Mesenchymal stem cell (in vitro differentiated cells and primary cell): ENCODE measurements around the gene SEPTIN2.

Experiments
- DNase-seq: peaks from one replicate; pipeline ENCODE4 v3.0.0-alpha.2; 2013
- H2AFZ ChIP-seq: one replicate; pipeline ENCODE4 v1.6.1; 2013; ENCODE audit warnings: low read depth, mild to moderate bottlenecking, control low read depth, inconsistent platforms, low read length, moderate library complexity
- H2AK5ac ChIP-seq: 2 replicates; pipeline ENCODE4 v1.6.1; 2013; ENCODE audit warnings: low read length, moderate library complexity, mild to moderate bottlenecking, inconsistent platforms; ENCODE audit not compliant: severe bottlenecking
- H2BK120ac ChIP-seq: one replicate; pipeline ENCODE4 v1.6.1; 2013; ENCODE audit warnings: low read depth, mild to moderate bottlenecking, inconsistent platforms, low read length, moderate library complexity
- H2BK12ac ChIP-seq, 2 experiments: one replicate each; pipeline ENCODE4 v1.6.1; 2013; ENCODE audit warnings: inconsistent platforms in 2 of 2, low read length in 2 of 2, mild to moderate bottlenecking in 2 of 2, moderate library complexity in 2 of 2, control low read depth in 1 of 2
- H2BK15ac ChIP-seq: one replicate; pipeline ENCODE4 v1.6.1; 2013; ENCODE audit warnings: mild to moderate bottlenecking, low read depth, inconsistent platforms; ENCODE audit not compliant: poor library complexity, severe bottlenecking
- H2BK5ac ChIP-seq: 2 replicates; pipeline ENCODE4 v1.6.1; 2013; ENCODE audit warnings: low read depth, mild to moderate bottlenecking, low read length, control low read depth, inconsistent platforms; ENCODE audit not compliant: poor library complexity, severe bottlenecking
- H3K14ac ChIP-seq, 2 experiments: one replicate each; pipeline ENCODE4 v1.6.1; 2013; ENCODE audit warnings: inconsistent platforms in 2 of 2, low read length in 2 of 2, control low read depth in 1 of 2, mild to moderate bottlenecking in 1 of 2, moderate library complexity in 1 of 2
- H3K18ac ChIP-seq, 2 experiments: one replicate each; pipeline ENCODE4 v1.6.1; 2013; ENCODE audit warnings: inconsistent platforms in 2 of 2, low read length in 2 of 2, control low read depth in 1 of 2, low read depth in 1 of 2, mild to moderate bottlenecking in 1 of 2
- H3K23ac ChIP-seq, 2 experiments: one replicate each; pipeline ENCODE4 v1.6.1; 2013; ENCODE audit warnings: inconsistent platforms in 2 of 2, low read length in 2 of 2, mild to moderate bottlenecking in 2 of 2, moderate library complexity in 2 of 2, control low read depth in 1 of 2
- H3K27ac ChIP-seq: 2 replicates; pipeline ENCODE4 v1.5.1; 2013; ENCODE audit warnings: mild to moderate bottlenecking, moderate library complexity, low read length, control low read depth, inconsistent platforms; ENCODE audit not compliant: poor library complexity, severe bottlenecking
- H3K27me3 ChIP-seq, 2 experiments: 2 replicates each; pipeline versions ENCODE4 v1.6.1 to v1.7.0; 2013; ENCODE audit warnings: low read length in 2 of 2, mild to moderate bottlenecking in 2 of 2, moderate library complexity in 2 of 2, control low read depth in 1 of 2, inconsistent platforms in 1 of 2; ENCODE audit not compliant: control insufficient read depth in 1 of 2, insufficient read depth in 1 of 2
- H3K36me3 ChIP-seq, 2 experiments: 2 replicates each; pipeline versions ENCODE4 v1.6.1 to v1.7.0; 2013; ENCODE audit warnings: low read length in 2 of 2, control low read depth in 1 of 2, inconsistent platforms in 1 of 2, low read depth in 1 of 2, mild to moderate bottlenecking in 1 of 2; ENCODE audit not compliant: insufficient read depth in 2 of 2, control insufficient read depth in 1 of 2
- H3K4ac ChIP-seq, 2 experiments: one replicate each; pipeline ENCODE4 v1.6.1; 2013; ENCODE audit warnings: inconsistent platforms in 2 of 2, low read length in 2 of 2, mild to moderate bottlenecking in 2 of 2, moderate library complexity in 2 of 2, control low read depth in 1 of 2, low read depth in 1 of 2
- H3K4me1 ChIP-seq: 2 replicates; pipeline ENCODE4 v1.6.1; 2013; ENCODE audit warnings: low read depth, low read length, control low read depth; ENCODE audit not compliant: control insufficient read depth, insufficient read depth
- H3K4me2 ChIP-seq: 2 replicates; pipeline ENCODE4 v1.6.1; 2013; ENCODE audit warnings: low read length, mild to moderate bottlenecking, inconsistent platforms; ENCODE audit not compliant: poor library complexity, severe bottlenecking
- H3K4me3 ChIP-seq, 2 experiments: 2 replicates each; pipeline versions ENCODE4 v1.5.1 to v1.7.0; 2013; ENCODE audit warnings: low read length in 2 of 2, mild to moderate bottlenecking in 2 of 2, control low read depth in 1 of 2, low read depth in 1 of 2; ENCODE audit not compliant: insufficient read depth in 1 of 2
- H3K79me1 ChIP-seq: replicated peaks from 2 replicates; pipeline ENCODE4 v1.6.1; 2013; ENCODE audit warnings: mild to moderate bottlenecking, control low read depth, low read length, inconsistent platforms; ENCODE audit not compliant: poor library complexity, severe bottlenecking
- H3K9ac ChIP-seq: 2 replicates; pipeline ENCODE4 v1.7.0; 2013; ENCODE audit warnings: mild to moderate bottlenecking, low read length, moderate library complexity
- H3K9me3 ChIP-seq: 2 replicates; pipeline ENCODE4 v1.7.0; 2013; ENCODE audit warnings: mild to moderate bottlenecking, low read length; ENCODE audit not compliant: control insufficient read depth
- H4K8ac ChIP-seq: one replicate; pipeline ENCODE4 v1.6.1; 2013; ENCODE audit warnings: inconsistent platforms, mild to moderate bottlenecking, low read length, moderate library complexity
- H4K91ac ChIP-seq: one replicate; pipeline ENCODE4 v1.6.1; 2013; ENCODE audit warnings: mild to moderate bottlenecking, low read length, inconsistent platforms
- WGBS: methylation state at CpG from one replicate; pipeline ENCODE4 v1.1.7; 2013; ENCODE audit warnings: mixed read lengths; 5-methylcytosine and 5-hydroxymethylcytosine counted together

SEPTIN2 gene

DNA sequence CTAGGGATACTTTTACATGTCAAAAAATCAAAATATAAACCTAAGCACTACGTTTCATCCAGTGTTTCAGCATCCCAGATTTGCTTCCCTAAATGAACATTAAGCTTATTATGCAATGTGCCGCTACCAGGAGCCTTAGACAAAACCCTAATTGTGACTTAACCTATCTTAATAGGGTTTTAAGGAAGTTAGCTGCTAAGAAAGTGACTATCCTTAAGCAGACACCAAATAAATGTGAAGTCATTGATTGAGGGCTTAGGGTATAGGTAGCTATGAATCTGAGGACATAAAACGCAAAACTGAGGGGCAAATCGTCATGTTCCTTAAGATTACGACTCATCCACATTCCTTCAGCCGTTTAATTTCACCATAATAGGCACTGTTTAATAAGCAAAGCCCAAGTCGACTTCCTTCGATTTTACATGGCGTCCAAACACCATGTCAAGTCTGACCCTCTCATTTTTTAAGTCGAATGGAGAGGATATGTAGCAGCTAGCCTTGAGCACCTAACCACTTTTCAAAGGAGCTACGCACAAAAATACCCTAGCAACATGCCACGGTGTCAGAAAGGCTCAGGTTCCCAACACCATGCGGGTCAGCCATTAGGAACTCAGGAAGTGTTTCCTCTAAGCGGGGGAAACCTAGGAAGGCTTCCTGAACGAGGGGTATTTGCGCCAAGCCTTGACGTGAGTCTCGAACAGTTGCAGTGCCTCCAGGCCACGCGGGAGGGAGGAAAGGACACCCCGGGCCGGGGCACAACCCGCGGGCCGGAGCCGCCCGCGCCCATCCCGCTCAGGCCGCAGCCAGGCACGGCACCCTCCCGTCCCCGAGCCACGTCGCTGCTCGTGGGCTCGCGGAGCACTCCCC, 1.3 kb upstream of the SEPTIN2 start:
- WGBS, result 8% methylated on average over 29 of the region's 38 CpGs
- H3K36me3 ChIP-seq, result peaks cover 0 to 11% of the 10 kb centered on the region in 2 experiments
- peak overlapping the region; percentile 96 for H3K9ac ChIP-seq
- H2BK5ac ChIP-seq, result peak overlapping the region; percentile 97
- H3K27me3 ChIP-seq, result no peaks in the 10 kb centered on the region
- DNase-seq, result peak; percentile 71
- H3K79me1 ChIP-seq, result no peaks in the 10 kb centered on the region
- no peaks in the 10 kb centered on the region for H3K9me3 ChIP-seq
- peak overlapping the region; percentile 94 for H4K91ac ChIP-seq
- peak overlapping the region; percentile 72 to 83 for H3K4ac ChIP-seq
- peak overlapping the region; percentile 53 for H3K4me2 ChIP-seq
- H3K23ac ChIP-seq, result no peak overlapping the region
- peak overlapping the region in 1 of 2 experiments; percentile 62 for H3K14ac ChIP-seq
- peak overlapping the region; percentile 94 for H4K8ac ChIP-seq
- H2AFZ ChIP-seq, result no peak overlapping the region
- peaks cover 7% of the 10 kb centered on the region for H3K4me1 ChIP-seq
- peak overlapping the region; percentile 76 for H3K27ac ChIP-seq
- H2BK120ac ChIP-seq, result peak overlapping the region; percentile 19
- peak overlapping the region; percentile 3 for H2AK5ac ChIP-seq
- peak overlapping the region; percentile 85 to 91 for H3K4me3 ChIP-seq
- H2BK15ac ChIP-seq, result no peak overlapping the region
- H3K18ac ChIP-seq, result peak overlapping the region; percentile 69 to 83
- H2BK12ac ChIP-seq, result no peak overlapping the region

- Histone ChIP-seq H2AFZ (peak within 1 kb of the TSS; percentile 27), H3K79me1 (no peaks in the 10 kb centered on the region), H3K4me1 (peaks cover 7% of the 10 kb centered on the region), H3K9ac (peak within 1 kb of the TSS; percentile 96), H3K27ac (peak within 1 kb of the TSS; percentile 100), H2AK5ac (peak within 1 kb of the TSS; percentile 97), H3K4me3 (peak within 1 kb of the TSS; percentile 98 to 99), H3K18ac (peak within 1 kb of the TSS; percentile 99 to 100), H4K8ac (peak within 1 kb of the TSS; percentile 100), H3K36me3 (peaks cover 0 to 16% of the 10 kb centered on the region in 2 experiments), H4K91ac (peak within 1 kb of the TSS; percentile 98), H3K14ac (peak within 1 kb of the TSS in 1 of 2 experiments; percentile 100), H3K4me2 (peak within 1 kb of the TSS; percentile 89), H3K27me3 (no peaks in the 10 kb centered on the region), H3K9me3 (no peaks in the 10 kb centered on the region), H2BK5ac (peak within 1 kb of the TSS; percentile 100), H2BK15ac (peak within 1 kb of the TSS; percentile 99), H3K23ac (peak within 1 kb of the TSS; percentile 96 to 97), H2BK12ac (peak within 1 kb of the TSS in 1 of 2 experiments; percentile 98), H3K4ac (peak within 1 kb of the TSS; percentile 97 to 100), H2BK120ac (peak within 1 kb of the TSS; percentile 85)
- peak; percentile 99 for DNase-seq
- under 1% methylated on average over 67 of the region's 73 CpGs for WGBS
Measured at GRCh38 chr2:241315093-241315878, 439 bp upstream of the SEPTIN2 start, which contains the start of gene HDLBP. Gene HDLBP, minus strand, starts transcription at chr2:241315672. Its CDS starts 48,803 bp downstream, at chr2:241266869.

GRCh38 chr2:241316825-241317224, 1.1 kb downstream of the SEPTIN2 start:
- H2AFZ ChIP-seq, result no peak overlapping the region
- no peak overlapping the region for H2BK12ac ChIP-seq
- no peak for DNase-seq
- peaks cover 0 to 16% of the 10 kb centered on the region in 2 experiments for H3K36me3 ChIP-seq
- H3K9ac ChIP-seq, result peak overlapping the region; percentile 96
- peak overlapping the region; percentile 87 for H3K27ac ChIP-seq
- no peak overlapping the region for H4K8ac ChIP-seq
- peak overlapping the region; percentile 97 for H2AK5ac ChIP-seq
- H3K4me2 ChIP-seq, result peak overlapping the region; percentile 89
- H3K4ac ChIP-seq, result peak overlapping the region in 1 of 2 experiments; percentile 100
- peak overlapping the region in 1 of 2 experiments; percentile 100 for H3K14ac ChIP-seq
- no peak overlapping the region for H2BK120ac ChIP-seq
- H3K23ac ChIP-seq, result no peak overlapping the region
- peak overlapping the region; percentile 98 to 99 for H3K4me3 ChIP-seq
- WGBS, result 60% methylated on average over 3 of the region's 4 CpGs
- H2BK15ac ChIP-seq, result no peak overlapping the region
- H3K9me3 ChIP-seq, result no peaks in the 10 kb centered on the region
- H2BK5ac ChIP-seq, result no peak overlapping the region
- no peaks in the 10 kb centered on the region for H3K79me1 ChIP-seq
- peaks cover 7% of the 10 kb centered on the region for H3K4me1 ChIP-seq
- no peak overlapping the region for H4K91ac ChIP-seq
- H3K27me3 ChIP-seq, result no peaks in the 10 kb centered on the region
- peak overlapping the region in 1 of 2 experiments; percentile 99 for H3K18ac ChIP-seq
